OCI-LY7 (cell line): Measurements from ENCODE around the gene MAGIX. TPM values are rescaled to one million over a fixed set of nuclear protein-coding genes. Genes with fewer than 3 reads are reported as not detected.

Experiments
- BruUV-seq: library from RNA; stranded (reverse); fragments of 400-500 nt; replicated peaks from 2 replicates; lab custom pipeline; 2021; lab: Mats Ljungman, UMichigan
- CTCF ChIA-PET: fragments of 300-600 bp; sonication (Branson Sonifier 250); formaldehyde crosslinking; loops from one replicate; lab custom pipeline; 2022; ENCODE audit warnings: antibody characterized with exemption; ENCODE audit not compliant: unreplicated experiment; lab: Charles Lee
- POLR2A ChIA-PET: fragments of 300-600 bp; sonication (Branson Sonifier 250); formaldehyde crosslinking; loops from one replicate; lab custom pipeline; 2022; ENCODE audit warnings: antibody characterized with exemption; lab: Charles Lee
- DNase-seq: peaks from one replicate; pipeline ENCODE4 v3.0.0-alpha.2; 2015; ENCODE audit warnings: low spot score
- H2AFZ ChIP-seq: fragments of 200-600 bp; sonication (generic), shearing (Covaris generic); 2 replicates; pipeline ENCODE4 v1.6.1; 2014; ENCODE audit warnings: mild to moderate bottlenecking, antibody characterized with exemption, low read length, moderate library complexity
- H3K27ac ChIP-seq: fragments of 200-600 bp; sonication (generic); 2 replicates; pipeline ENCODE4 v1.5.1; 2014; ENCODE audit warnings: mixed run types, low read depth, mild to moderate bottlenecking, moderate library complexity, low read length, inconsistent platforms; ENCODE audit not compliant: poor library complexity, severe bottlenecking
- H3K36me3 ChIP-seq: fragments of 200-600 bp; sonication (generic); 2 replicates; pipeline ENCODE4 v1.6.1; 2014; ENCODE audit warnings: mild to moderate bottlenecking, antibody characterized with exemption, low read length, moderate library complexity, mixed read lengths; ENCODE audit not compliant: insufficient read depth
- H3K4me1 ChIP-seq: fragments of 200-600 bp; sonication (generic); 2 replicates; pipeline ENCODE4 v1.5.1; 2014; ENCODE audit warnings: mild to moderate bottlenecking, low read length; ENCODE audit not compliant: insufficient read depth, poor library complexity, severe bottlenecking
- H3K4me2 ChIP-seq: fragments of 200-600 bp; sonication (generic); 2 replicates; pipeline ENCODE4 v1.6.1; 2014; ENCODE audit warnings: mild to moderate bottlenecking, low read length
- H3K4me3 ChIP-seq: fragments of 200-600 bp; sonication (generic); 2 replicates; pipeline ENCODE4 v1.5.1; 2014; ENCODE audit warnings: mild to moderate bottlenecking, low read depth, low read length; ENCODE audit not compliant: poor library complexity, severe bottlenecking
- H3K79me2 ChIP-seq: fragments of 200-600 bp; sonication (generic); 2 replicates; pipeline ENCODE4 v1.6.1; 2016; ENCODE audit warnings: low read depth, mild to moderate bottlenecking, low read length, moderate library complexity, mixed read lengths; ENCODE audit not compliant: insufficient read depth
- H3K9me2 ChIP-seq: fragments of 200-600 bp; sonication (generic); 2 replicates; pipeline ENCODE4 v1.6.1; 2016; ENCODE audit warnings: mild to moderate bottlenecking, low read length, mixed read lengths; ENCODE audit not compliant: insufficient read depth
- H3K9me3 ChIP-seq: fragments of 200-600 bp; sonication (generic); 2 replicates; pipeline ENCODE4 v1.6.1; 2014; ENCODE audit warnings: mild to moderate bottlenecking, mixed run types, low read length, mixed read lengths
- H4K20me1 ChIP-seq: fragments of 200-600 bp; sonication (generic); 2 replicates; pipeline ENCODE4 v1.6.1; 2014; ENCODE audit warnings: mild to moderate bottlenecking, antibody characterized with exemption, low read length, moderate library complexity, mixed read lengths; ENCODE audit not compliant: insufficient read depth
- EZH2phosphoT487 ChIP-seq: fragments of 200-600 bp; sonication (generic); IDR thresholded peaks from 2 replicates; pipeline ENCODE4 v1.6.1; 2018; ENCODE audit warnings: low read depth, borderline replicate concordance, mild to moderate bottlenecking, mixed run types, antibody characterized with exemption, low read length, moderate library complexity, mixed read lengths
- intact Hi-C: fragments of 100-400 bp; cut with micrococcal nuclease; formaldehyde crosslinking; loops from one replicate; pipeline ENCODE4 v1.10.0; 2022; ENCODE audit not compliant: unreplicated experiment
- total RNA-seq, 2 experiments: library from RNA; depleted of rRNA in 1 of 2; stranded (reverse); fragments of >200 nt in 1 of 2; shearing (Covaris generic) in 1 of 2; gene quantifications; 2 replicates each; pipeline ENCODE4 v1.2.3, GENCODE V29; 2014 to 2022
- TF ChIP-seq, protein P1 (sequence below): fragments of 200-600 bp; sonication (generic); conservative IDR thresholded peaks from 2 replicates; pipeline ENCODE4 v1.5.1; 2014; ENCODE audit warnings: mild to moderate bottlenecking, antibody characterized with exemption, low read length, moderate library complexity, mixed read lengths

Gene MAGIX
- total RNA-seq, 2 experiments from 2014 or later: 0.85 to 1.7 TPM

DNA sequence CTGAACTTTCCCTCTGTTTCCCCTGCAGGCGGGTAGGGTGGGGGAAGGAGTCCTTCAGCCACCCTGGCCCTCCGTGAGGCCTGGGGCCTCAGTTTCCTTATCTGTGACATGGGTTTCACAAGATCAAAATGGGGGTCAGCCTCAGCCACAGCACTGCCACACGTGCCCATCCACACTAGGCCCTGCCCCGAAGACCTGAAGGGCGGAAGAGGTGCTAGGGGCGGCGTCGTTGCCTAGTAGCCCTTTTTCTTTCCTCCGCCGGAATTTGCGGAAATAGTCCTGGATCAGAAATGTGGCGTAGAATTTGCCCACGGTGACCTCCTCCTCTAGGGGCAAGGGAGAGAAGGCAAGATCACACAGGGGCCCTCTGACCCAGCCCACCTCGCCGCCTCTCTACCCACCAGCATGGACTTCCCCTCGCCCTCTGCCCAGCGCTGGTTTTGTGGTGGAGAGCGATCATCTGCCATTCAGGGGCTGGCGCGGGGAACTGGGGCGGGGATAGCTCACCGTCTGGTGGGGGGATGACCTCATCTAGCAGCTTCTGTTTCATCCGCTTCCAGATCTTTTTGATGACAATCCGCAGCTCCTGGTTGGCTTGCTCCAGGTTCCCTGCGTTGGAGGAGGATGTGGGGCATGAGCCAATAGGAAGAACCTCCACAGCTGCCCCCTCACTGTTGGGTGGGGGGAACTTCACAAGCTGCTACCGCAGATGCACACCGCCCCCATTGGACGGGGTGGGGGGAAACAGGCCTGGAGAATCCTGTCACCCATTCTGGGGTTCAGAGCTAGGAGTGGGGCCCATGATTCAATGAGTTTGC, 47.1 kb downstream of the MAGIX start:
- no TSS peak for BruUV-seq
- CTCF ChIA-PET: no interaction called here
- Histone ChIP-seq H3K9me3 (no peaks in the 10 kb centered on the region), H3K27ac (no peak overlapping the region), H2AFZ (no peak overlapping the region), H3K4me2 (no peak overlapping the region), H3K79me2 (no peaks in the 10 kb centered on the region), H3K36me3 (no peaks in the 10 kb centered on the region), H3K4me1 (no peaks in the 10 kb centered on the region), H3K9me2 (no peaks in the 10 kb centered on the region), H4K20me1 (no peaks in the 10 kb centered on the region), H3K4me3 (no peak overlapping the region)
- POLR2A ChIA-PET: no interaction called here
- intact Hi-C loops: no loop called here
- no peak for DNase-seq
- TF ChIP-seq, protein P1, sequence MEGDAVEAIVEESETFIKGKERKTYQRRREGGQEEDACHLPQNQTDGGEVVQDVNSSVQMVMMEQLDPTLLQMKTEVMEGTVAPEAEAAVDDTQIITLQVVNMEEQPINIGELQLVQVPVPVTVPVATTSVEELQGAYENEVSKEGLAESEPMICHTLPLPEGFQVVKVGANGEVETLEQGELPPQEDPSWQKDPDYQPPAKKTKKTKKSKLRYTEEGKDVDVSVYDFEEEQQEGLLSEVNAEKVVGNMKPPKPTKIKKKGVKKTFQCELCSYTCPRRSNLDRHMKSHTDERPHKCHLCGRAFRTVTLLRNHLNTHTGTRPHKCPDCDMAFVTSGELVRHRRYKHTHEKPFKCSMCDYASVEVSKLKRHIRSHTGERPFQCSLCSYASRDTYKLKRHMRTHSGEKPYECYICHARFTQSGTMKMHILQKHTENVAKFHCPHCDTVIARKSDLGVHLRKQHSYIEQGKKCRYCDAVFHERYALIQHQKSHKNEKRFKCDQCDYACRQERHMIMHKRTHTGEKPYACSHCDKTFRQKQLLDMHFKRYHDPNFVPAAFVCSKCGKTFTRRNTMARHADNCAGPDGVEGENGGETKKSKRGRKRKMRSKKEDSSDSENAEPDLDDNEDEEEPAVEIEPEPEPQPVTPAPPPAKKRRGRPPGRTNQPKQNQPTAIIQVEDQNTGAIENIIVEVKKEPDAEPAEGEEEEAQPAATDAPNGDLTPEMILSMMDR: no peak
- TF ChIP-seq EZH2phosphoT487: no peak

DNA sequence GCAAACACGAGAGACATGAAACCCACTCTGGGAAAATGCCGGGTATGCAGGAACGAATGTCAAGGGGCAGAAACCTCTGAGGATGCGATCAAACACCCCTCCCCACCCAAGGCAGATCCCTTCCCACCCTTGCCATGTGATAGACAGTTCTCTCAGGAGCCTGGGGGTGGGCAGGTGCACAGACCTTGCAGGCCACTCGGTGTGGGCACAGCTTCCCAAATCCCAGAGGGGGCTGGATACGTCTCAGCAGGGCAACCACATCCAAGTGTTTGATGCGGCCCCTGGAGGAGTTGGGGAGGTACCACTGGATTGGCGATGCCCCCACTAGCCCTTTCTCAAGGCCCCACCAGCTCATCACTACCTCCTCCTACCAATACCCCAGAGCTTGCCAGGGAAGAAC, 47.8 kb downstream of the MAGIX start:
- no peak overlapping the region for H3K4me2 ChIP-seq
- no peaks in the 10 kb centered on the region for H3K4me1 ChIP-seq
- no peaks in the 10 kb centered on the region for H3K9me2 ChIP-seq
- H3K27ac ChIP-seq: no peak overlapping the region
- H3K36me3 ChIP-seq: no peaks in the 10 kb centered on the region
- H3K79me2 ChIP-seq: no peaks in the 10 kb centered on the region
- no peaks in the 10 kb centered on the region for H3K9me3 ChIP-seq
- no peak overlapping the region for H3K4me3 ChIP-seq
- no TSS peak for BruUV-seq
- H2AFZ ChIP-seq: no peak overlapping the region
- TF ChIP-seq, protein P1: no peak
- no peak for TF ChIP-seq EZH2phosphoT487
- DNase-seq: no peak
- H4K20me1 ChIP-seq: no peaks in the 10 kb centered on the region
- ChIA-PET CTCF (no interaction called here), POLR2A (no interaction called here)
- intact Hi-C loops: no loop called here

DNA sequence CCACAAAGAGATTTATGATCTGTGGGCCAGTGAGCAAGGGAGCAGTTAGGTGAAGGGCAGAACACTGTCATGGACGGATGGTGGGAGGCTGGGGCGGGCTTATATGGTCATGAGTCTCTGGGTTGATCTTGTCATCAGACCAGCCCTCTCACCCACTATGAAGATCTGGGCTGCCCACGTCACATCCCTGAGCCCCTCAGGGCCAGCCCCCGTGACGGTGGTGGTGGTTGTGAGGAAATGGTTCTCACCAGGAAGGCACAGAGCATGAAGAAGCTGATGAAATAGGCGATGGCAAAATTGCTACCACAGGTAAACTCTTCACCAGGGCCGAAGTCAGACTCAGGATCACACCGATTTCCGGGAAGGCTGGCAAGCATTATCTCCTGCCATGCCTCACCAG, 48.5 kb downstream of the MAGIX start:
- no peak for DNase-seq
- intact Hi-C loops: no loop called here
- H3K79me2 ChIP-seq: no peaks in the 10 kb centered on the region
- ChIA-PET CTCF (interaction anchor here (0.6 kb wide), 1 partner anchor 66 kb away, joined by 5 read pairs; no protein-coding TSS in a partner anchor), POLR2A (no interaction called here)
- no peaks in the 10 kb centered on the region for H3K9me3 ChIP-seq
- H4K20me1 ChIP-seq: no peaks in the 10 kb centered on the region
- BruUV-seq: no TSS peak
- H3K27ac ChIP-seq: no peak overlapping the region
- H3K4me3 ChIP-seq: no peak overlapping the region
- H3K9me2 ChIP-seq: no peaks in the 10 kb centered on the region
- no peaks in the 10 kb centered on the region for H3K4me1 ChIP-seq
- H3K4me2 ChIP-seq: no peak overlapping the region
- H2AFZ ChIP-seq: no peak overlapping the region
- TF ChIP-seq, protein P1: no peak
- no peak for TF ChIP-seq EZH2phosphoT487
- no peaks in the 10 kb centered on the region for H3K36me3 ChIP-seq
